BJ (cell line): ENCODE measurements around the gene SACM1L. TPM values are rescaled to one million over a fixed set of nuclear protein-coding genes. Genes with fewer than 3 reads are reported as not detected.

Source experiments
- CTCF ChIA-PET: fragments of 350-600 bp; formaldehyde crosslinking; extraction: SDS; loops from one replicate; lab custom pipeline; 2021; ENCODE audit warnings: antibody characterized with exemption, inconsistent platforms; lab: Yijun Ruan, JAX
- POLR2A ChIA-PET: fragments of 300-600 bp; sonication (Branson Sonifier 250); formaldehyde crosslinking; extraction: SDS; loops from one replicate; lab custom pipeline; 2021; ENCODE audit warnings: antibody characterized with exemption; lab: Charles Lee
- DNase-seq: peaks from one replicate; pipeline ENCODE4 v3.0.0-alpha.2; 2011; ENCODE audit warnings: low read depth
- H3K27me3 ChIP-seq: 2 replicates; pipeline ENCODE4 v1.6.0; 2011; ENCODE audit warnings: low read length; ENCODE audit not compliant: control insufficient read depth, insufficient read depth
- H3K36me3 ChIP-seq: 2 replicates; pipeline ENCODE4 v1.5.1; 2011; ENCODE audit warnings: low read length; ENCODE audit not compliant: control insufficient read depth, insufficient read depth
- H3K4me3 ChIP-seq: 2 replicates; pipeline ENCODE4 v1.5.1; 2011; ENCODE audit warnings: low read depth, mild to moderate bottlenecking, control low read depth, low read length
- CTCF ChIP-seq: IDR thresholded peaks from 2 replicates; pipeline ENCODE4 v1.5.1; 2011; ENCODE audit warnings: low read depth, mild to moderate bottlenecking, control low read depth, inconsistent platforms, low read length, moderate library complexity; ENCODE audit not compliant: insufficient read depth
- polyA plus RNA-seq: library from polyadenylated mRNA; depleted of rRNA; stranded (reverse); fragments of >200 nt; gene quantifications from 2 replicates; pipeline ENCODE4 v1.2.3, GENCODE V29; 2011

Gene SACM1L
- polyA plus RNA-seq, 1 experiment, result 10.8 TPM

GRCh38 chr3:45647148-45647619 is 42.0 kb upstream of the SACM1L start:
- POLR2A ChIA-PET, result interaction anchor here (0.6 to 0.7 kb wide), 2 partner anchors 38 to 140 kb away, joined by 4 to 6 read pairs; no protein-coding TSS in a partner anchor
- H3K4me3 ChIP-seq, result no peak overlapping the region
- H3K27me3 ChIP-seq, result no peaks in the 10 kb centered on the region
- peaks cover 2% of the 10 kb centered on the region; the same call in 1 of the 2 replicates for H3K36me3 ChIP-seq
- no peak for TF ChIP-seq CTCF
- DNase-seq, result peak; percentile 57
- CTCF ChIA-PET, result interaction anchor here (0.5 to 1.0 kb wide), 4 partner anchors 9 to 128 kb away, joined by 3 to 4 read pairs (median 4); no protein-coding TSS in a partner anchor

- DNase-seq, result no peak
- TF ChIP-seq CTCF, result no peak
- ChIA-PET CTCF (interaction anchor here (1.2 to 2.4 kb wide), 5 partner anchors 7 to 142 kb away, joined by 3 to 10 read pairs (median 4); no protein-coding TSS in a partner anchor), POLR2A (no interaction called here)
- Histone ChIP-seq H3K4me3 (no peak overlapping the region), H3K36me3 (no peaks in the 10 kb centered on the region), H3K27me3 (no peaks in the 10 kb centered on the region)
Measured at GRCh38 chr3:45653205-45653604, 36.0 kb upstream of the SACM1L start.

DNA sequence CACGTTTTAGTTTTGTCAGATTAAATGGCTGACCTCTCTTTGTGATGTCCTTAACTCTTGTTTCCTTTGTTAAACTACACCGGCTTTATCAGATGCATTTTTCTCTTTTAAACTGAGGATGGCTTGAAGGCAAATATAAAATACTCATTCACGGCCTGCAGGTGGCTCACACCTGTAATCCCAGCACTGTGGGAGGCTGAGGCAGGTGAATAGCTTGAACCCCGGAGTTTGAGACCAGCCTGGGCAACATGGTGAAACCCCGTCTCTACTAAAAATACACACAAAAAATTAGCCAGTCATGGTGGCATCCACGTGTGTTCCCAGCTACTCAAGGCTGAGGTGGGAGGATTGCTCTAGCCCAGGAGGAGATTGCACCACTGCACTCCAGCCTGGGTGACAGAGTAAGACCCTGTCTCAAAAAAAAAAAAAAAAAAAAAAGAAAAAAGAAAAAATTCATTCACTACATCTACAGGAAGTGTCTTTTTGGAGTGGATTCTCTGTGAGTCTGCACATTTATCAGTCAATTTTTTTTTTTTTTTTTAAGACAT is 34.7 kb upstream of the SACM1L start:
- H3K4me3 ChIP-seq, result no peak overlapping the region
- no peaks in the 10 kb centered on the region for H3K36me3 ChIP-seq
- DNase-seq, result no peak
- ChIA-PET CTCF (interaction anchor here (0.6 to 3.2 kb wide), 7 partner anchors 9 to 1168 kb away, joined by 3 to 23 read pairs (median 4); partner anchors contain the start of gene LIMD1), POLR2A (no interaction called here)
- TF ChIP-seq CTCF, result no peak
- no peaks in the 10 kb centered on the region for H3K27me3 ChIP-seq

DNA sequence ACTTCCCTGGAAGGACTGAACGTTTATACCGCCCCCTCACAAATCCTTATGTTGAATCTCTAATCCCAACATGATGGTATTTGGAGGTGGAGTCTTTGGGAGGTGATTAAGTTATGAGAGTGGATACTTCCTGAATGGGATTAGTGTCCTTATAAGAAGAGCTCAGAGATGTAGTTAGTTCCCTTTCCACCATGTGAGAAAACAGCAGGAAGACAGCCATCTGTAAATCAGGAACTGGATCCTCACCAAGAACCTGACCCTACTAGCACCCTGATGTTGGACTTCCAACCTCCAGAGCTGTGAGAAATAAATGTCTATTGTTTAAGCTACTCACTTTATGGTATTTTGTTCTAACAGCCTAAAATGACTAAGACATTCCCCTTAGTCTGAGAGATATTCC is 33.3 kb upstream of the SACM1L start:
- no peak for DNase-seq
- Histone ChIP-seq H3K36me3 (no peaks in the 10 kb centered on the region), H3K27me3 (no peaks in the 10 kb centered on the region), H3K4me3 (no peak overlapping the region)
- no peak for TF ChIP-seq CTCF
- ChIA-PET CTCF (interaction anchor here (0.7 to 3.8 kb wide), 29 partner anchors 11 to 619 kb away, joined by 3 to 48 read pairs (median 5); partner anchors contain the start of gene LIMD1), POLR2A (interaction anchor here (0.7 kb wide), 1 partner anchor 145 kb away, joined by 3 read pairs; no protein-coding TSS in a partner anchor)

DNA sequence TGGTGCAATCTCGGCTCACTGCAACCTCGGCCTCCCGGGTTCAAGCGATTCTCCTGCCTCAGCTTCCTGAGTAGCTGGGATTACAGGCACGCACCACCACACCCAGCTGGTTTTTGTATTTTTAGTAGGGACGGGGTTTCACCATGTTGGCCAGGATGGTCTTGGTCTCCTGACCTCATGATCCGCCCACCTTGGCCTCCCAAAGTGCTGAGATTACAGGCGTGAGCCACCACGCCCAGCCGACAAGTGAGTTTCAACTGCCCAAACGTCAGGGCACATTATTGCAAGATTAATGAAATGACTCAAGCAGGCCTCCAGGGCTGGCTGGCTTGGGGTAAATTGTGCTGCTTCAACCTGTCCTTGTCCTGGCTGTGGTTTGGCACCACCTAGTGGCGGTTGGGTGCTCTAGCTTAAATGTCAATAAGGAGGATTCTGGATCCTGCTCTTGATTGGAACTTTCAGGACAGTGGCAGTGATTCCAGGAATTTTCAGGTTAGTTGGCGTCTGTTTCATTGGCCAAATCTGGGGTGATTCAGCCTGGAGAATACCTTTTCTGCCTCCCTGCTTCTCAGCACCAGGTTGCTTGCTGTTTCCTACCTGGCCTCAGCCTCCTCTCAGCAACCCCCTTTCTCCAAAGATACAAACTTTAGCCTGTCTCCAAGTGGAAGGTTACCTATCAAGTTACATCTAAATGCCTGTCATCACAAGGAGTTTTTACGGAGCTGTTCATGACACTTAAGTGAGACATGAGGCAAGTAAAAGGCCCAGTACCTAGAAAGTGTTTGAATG is 32.4 kb upstream of the SACM1L start:
- H3K4me3 ChIP-seq, result no peak overlapping the region
- ChIA-PET POLR2A (interaction anchor here (0.7 kb wide), 1 partner anchor 146 kb away, joined by 3 read pairs; no protein-coding TSS in a partner anchor), CTCF (interaction anchor here (0.7 to 3.8 kb wide), 36 partner anchors 9 to 620 kb away, joined by 3 to 48 read pairs (median 4); partner anchors contain the start of gene LIMD1)
- TF ChIP-seq CTCF, result peak; percentile 82
- H3K36me3 ChIP-seq, result no peaks in the 10 kb centered on the region
- no peaks in the 10 kb centered on the region for H3K27me3 ChIP-seq
- peak; percentile 52 for DNase-seq
